NCI-H2107 treated with DMSO at 0.1 percent for 48 hours (cell line): ENCODE measurements around the gene IRF9.

Experiments used
- DNase-seq: peaks from one replicate; lab custom pipeline; 2025; ENCODE audit not compliant: unreplicated experiment; lab: John Stamatoyannopoulos, UW

IRF9 gene

DNA sequence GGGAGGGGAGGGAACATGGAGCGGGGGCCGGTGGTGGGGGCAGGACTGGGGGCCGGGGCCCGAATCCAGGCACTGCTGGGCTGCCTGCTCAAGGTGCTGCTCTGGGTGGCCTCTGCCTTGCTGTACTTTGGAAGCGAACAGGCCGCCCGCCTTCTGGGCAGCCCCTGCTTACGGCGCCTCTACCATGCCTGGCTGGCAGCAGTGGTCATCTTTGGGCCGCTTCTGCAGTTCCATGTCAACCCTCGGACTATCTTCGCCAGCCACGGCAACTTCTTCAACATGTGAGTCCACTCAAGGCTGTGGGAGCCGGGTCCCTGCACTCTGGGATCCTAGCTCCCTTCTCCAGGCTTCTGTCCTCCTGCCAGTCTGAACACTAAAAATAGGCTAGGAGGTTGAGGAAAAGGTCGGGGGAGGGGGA, 29.5 kb upstream of the IRF9 start:
- DNase-seq: no peak

- peak; percentile 68 for DNase-seq
Measured at GRCh38 chr14:24132061-24132685, 28.9 kb upstream of the IRF9 start.

DNA sequence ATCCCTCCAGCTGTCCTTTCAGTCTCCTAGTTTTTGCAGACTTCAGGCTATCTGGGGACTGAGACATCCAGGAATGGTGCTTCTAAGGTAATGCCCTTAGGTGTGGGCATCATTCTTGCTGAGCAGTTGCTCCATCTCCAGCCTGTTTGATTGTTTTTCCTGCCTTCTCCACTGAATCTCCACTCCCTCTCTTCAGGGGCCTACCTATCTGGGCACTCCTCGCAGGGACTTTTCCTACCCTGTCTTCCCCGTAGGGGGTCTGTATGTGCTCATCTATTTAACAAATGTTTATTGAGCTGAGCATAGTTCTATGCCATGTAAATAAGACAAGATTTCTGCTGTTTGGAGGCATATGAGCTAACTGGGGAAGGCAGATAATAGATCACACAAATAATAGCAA, 28.1 kb upstream of the IRF9 start:
- DNase-seq: no peak

- DNase-seq: no peak
Measured at GRCh38 chr14:24133735-24134134, 27.3 kb upstream of the IRF9 start.

GRCh38 chr14:24135584-24135833, 25.6 kb upstream of the IRF9 start:
- no peak for DNase-seq

DNA sequence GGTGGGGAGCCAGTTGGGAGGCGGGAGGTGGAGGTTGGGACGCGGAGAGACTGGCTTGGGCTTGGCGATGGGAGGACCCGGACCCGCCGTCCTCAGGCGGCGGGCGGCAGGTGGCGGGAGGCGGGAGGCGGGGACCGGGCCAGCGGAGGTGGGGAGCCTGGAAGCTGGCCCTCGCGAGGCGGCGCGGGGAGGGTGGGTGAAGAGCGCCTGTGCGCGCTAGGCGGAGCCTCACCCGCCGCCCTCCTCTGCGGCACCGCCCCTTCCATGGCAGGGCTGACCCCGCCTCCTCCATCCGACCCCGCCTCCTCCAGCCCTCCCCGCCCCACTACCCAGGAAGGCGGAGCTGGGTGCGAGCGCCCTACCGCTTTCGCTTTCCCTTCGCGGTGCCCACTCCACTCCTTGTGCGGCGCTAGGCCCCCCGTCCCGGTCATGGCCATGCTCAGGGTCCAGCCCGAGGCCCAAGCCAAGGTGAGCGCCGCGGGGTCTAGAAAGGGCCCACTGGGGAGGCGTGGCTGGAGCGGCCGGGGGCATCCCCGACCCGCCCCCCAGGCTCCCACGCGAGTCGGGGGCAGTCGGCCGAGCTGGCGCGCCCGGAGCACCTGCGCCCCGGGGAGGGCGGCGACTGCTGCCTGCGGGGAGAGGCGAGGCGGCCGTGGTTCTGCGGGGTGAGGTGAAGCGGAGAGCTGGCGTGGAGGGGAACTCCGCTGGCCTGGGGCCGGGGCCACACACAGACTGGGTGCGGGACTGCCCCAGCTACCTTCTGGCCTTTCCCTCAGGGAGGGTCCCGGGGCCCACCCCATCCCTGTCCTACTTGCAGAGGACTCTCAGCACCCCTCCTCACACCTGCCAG, 25.0 kb upstream of the IRF9 start, which contains the start of gene PSME1:
Gene PSME1 (plus strand): TSS at position 361 of the 850 bp plus-strand sequence. CDS start 69 bp downstream, at position 430.
- DNase-seq: peak; percentile 87

DNA sequence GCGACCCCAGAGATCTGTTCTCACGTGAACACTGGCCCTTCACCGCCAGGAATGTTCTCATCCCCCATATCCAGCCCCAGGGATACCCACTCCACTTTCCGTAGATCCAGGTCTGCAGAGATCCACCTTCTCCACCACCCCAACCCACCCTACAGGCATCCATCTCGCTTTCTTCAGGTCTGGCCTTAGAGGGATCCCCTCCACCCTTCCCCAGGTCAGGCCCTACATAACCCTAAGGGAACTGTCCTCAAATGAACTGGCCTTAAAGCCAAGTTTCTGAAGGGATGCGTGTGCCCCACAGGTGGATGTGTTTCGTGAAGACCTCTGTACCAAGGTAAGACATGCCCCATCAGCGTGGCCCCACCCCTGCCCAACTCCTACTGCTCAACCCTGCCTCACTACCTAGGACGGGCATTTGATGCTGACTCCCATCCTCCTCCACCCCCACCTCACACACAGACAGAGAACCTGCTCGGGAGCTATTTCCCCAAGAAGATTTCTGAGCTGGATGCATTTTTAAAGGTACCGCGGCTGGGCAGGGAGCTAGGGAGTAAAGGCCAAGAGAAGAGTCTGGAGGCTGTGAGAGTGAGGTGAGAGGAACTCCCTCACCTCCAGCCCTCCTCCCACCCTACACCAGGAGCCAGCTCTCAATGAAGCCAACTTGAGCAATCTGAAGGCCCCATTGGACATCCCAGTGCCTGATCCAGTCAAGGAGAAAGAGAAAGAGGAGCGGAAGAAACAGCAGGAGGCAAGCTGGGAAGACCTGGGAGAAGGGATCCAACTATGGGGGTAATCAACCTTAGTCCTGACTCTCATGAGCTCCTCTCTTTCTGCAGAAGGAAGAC, 24.2 kb upstream of the IRF9 start:
- no peak for DNase-seq

DNA sequence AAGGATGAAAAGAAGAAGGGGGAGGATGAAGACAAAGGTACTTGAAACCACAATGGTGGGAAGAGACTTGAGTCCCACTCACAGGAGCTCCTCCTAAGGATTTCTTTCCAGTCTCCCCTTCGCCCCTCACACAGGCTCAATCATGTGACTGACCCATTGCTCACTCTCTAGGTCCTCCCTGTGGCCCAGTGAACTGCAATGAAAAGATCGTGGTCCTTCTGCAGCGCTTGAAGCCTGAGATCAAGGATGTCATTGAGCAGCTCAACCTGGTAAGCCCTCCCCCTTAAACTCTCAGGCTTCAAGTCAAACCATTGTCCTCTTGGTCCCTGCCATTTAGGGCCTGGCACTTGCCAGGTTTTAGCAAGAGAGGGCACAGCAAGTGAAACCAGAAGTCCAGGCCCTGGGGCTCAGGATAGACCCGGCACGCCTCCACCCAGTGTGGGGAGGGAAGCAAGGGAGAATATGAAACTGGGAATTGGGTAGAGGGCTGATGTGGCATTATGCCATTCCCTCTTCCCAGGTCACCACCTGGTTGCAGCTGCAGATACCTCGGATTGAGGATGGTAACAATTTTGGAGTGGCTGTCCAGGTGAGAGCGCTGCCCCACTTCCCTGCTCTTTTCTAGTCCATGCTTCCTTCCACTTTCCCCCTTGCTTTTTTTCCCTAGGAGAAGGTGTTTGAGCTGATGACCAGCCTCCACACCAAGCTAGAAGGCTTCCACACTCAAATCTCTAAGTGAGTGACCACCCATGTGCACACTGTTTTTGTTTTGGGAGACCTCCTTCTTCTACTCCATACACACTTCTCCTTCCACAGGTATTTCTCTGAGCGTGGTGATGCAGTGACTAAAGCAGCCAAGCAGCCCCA, 23.3 kb upstream of the IRF9 start:
- DNase-seq: no peak

DNA sequence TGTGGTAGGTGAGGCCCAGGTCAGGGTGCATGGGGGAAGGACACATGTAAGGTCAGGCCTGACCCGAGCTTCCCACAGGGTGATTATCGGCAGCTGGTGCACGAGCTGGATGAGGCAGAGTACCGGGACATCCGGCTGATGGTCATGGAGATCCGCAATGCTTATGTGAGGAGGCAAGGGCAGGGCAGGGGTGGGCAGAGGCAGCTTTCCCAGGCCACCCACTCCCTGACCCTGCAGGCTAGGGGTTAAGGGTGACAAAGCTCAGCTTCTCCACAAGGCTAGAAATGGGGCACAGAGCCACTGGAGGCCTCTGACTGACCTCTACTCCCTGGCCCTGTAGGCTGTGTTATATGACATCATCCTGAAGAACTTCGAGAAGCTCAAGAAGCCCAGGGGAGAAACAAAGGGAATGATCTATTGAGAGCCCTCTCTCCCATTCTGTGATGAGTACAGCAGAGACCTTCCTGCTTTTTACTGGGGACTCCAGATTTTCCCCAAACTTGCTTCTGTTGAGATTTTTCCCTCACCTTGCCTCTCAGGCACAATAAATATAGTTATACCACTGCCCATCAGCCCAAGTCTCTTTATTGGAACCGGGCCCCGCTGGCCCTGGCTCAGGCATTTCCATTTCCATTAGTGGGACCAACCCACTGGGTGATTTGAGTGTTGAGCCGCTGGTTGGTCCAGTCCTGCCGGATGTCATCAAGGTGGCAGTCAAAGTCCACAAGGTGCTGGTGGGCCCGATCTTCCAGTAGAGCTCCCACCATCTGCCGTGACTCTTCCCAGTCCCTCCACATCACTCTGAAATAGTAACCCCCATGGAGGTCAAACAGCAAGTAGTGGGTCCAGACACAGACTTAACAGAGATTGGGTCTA, 22.4 kb upstream of the IRF9 start:
- no peak for DNase-seq

DNA sequence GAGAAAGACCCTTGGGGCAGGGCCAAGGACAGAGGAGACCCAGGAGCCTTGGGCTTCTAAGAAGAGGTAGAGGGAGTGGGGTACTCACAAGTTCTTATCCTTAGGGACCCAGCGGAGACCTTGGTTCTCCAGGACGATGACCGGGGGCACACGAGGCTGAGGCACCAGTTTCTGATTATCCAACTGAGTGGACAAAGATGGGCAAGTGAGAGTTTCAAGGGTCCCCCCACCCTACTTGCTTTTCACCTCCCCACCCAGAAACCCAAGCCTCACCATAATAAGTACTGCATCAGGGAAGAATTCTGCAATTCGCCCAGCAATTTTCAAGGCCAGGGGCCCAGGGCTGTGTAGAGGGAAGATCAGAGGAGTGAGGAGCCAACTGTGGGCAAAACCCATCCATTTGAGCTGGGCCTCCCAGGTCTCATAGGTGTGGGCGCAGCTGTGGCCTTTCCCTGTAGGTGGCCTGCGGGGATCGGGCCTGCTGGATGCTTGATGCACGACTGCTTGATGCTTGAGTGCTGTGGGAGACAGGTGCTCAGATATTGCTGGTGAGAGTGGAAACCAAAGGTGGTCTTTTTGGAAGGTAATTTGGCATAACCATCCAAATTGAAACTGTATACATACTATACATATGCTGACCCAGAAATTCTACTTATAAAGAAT, 21.7 kb upstream of the IRF9 start:
- DNase-seq: no peak

DNA sequence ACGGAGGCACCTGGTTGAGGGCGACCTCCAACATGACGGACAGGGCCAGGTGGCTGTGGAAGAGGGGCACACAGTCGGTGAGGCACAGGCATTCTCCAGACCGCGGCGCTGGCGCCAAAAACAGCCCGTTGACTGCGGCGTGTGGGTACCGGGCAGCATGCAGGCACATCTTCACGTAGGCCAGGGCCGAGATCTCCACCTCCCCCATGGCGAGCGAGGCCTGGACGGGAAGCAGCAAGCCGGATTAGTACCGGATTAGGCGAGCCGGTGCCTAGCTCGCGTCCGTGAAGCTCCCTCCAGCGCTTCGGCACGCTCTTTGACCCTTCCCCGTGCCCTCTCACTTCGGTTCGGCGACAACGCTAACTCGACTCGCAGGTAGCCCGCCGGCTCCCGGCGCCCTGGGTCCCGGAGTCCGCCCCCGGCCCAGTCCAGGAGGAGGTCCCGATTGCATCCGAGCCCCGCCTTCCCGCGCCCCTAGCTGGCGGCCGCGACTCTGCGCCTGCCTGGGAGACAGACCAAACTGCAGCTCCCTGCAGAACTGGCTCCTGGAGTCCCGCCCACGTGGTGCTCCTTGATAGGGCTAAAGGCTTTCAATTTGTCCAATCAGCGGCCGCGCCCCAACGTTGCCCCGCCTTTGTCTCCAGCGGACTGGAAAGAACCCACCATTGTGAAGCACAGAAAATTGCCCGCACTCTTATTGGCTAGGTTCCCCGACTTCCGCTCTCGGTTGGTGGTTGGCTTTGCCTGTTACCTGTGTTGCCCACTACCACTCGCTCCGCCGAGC, 19.8 kb upstream of the IRF9 start, which contains the start of gene EMC9:
Gene EMC9 (minus strand): TSS at position 495 of the 784 bp plus-strand sequence. CDS start 287 bp downstream, at position 208.
- DNase-seq: peak; percentile 100

GRCh38 chr14:24143511-24143910, 17.6 kb upstream of the IRF9 start:
- no peak for DNase-seq

DNA sequence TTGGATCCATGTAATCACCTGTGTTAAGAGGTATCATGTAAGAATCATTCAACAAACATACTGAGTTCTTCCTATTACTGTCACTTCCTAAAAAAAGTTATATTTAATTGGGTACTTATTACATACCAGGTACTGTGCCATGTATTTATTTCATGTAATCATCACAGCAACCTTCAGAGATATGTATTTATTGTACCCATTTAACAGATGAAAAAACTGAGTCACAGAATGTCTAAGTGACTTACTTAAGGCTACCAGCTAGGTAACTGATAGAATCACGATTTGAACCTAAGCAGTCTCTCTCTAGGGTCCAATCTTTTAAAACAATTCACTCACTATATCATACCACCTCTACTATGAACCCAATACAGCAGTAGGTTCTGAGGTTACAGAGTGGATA, 16.6 kb upstream of the IRF9 start:
- no peak for DNase-seq

- DNase-seq: no peak
Measured at GRCh38 chr14:24145219-24145618, 15.8 kb upstream of the IRF9 start.

GRCh38 chr14:24145690-24146452, 15.2 kb upstream of the IRF9 start:
- DNase-seq: no peak

DNA sequence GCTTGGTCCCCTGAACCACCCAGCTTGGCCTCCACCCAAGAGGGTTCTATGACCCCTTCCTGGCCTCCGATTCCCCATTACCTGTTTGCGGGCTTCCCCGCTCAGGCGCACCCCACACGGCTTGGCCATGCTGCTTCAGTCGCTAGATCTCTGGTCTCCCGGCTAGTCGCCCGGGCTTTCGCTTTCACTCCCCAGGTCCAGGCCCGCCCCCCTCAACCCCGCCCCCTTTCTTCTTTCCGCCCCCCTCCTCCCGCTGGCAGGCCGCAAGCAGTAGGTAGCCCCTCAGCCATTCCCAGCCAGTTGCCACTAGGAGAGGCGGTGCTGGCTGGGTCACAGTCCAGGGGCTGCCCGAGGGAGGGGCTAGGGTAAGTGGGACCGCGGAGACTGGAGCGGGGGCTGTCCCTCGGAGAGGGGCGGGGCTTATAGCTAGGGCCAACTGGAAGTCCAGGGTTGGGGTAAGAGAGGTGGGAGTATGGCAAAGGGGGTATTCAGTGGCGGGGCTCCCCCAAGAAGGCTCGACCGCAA, 14.6 kb upstream of the IRF9 start, which contains the start of gene PSME2:
Gene PSME2 (minus strand): TSS at position 158 of the 525 bp plus-strand sequence. CDS start 29 bp downstream, at position 129.
- DNase-seq: peak; percentile 97
